Endometrial microvascular endothelial cells (primary cell): ENCODE data around the gene PVR. TPM values are rescaled to one million over a fixed set of nuclear protein-coding genes. Genes with fewer than 3 reads are reported as not detected.

Source experiments
- in situ Hi-C: cut with HindIII; loops from 2 replicates; pipeline ENCODE4 v1.10.0; 2017; ENCODE audit warnings: low sequenced_read_pairs, low pct_unique_long_range_greater_than_20kb; ENCODE audit errors: inconsistent ontology term
- total RNA-seq: library from RNA; depleted of rRNA; stranded (reverse); fragments of >200 nt; gene quantifications from one replicate; pipeline ENCODE4 v1.2.3, GENCODE V29; 2015; ENCODE audit errors: inconsistent ontology term

Gene PVR
- total RNA-seq, 1 donor from 2014 or later: 342 TPM

- in situ Hi-C loops: no loop called here
Measured at GRCh38 chr19:44640518-44640917, 3.2 kb upstream of the PVR start.

- in situ Hi-C loops: no loop called here
Measured at GRCh38 chr19:44641501-44642265, 2.0 kb upstream of the PVR start.

GRCh38 chr19:44642377-44642776 lies 1.3 kb upstream of the PVR start:
- in situ Hi-C loops: no loop called here

GRCh38 chr19:44644402-44645016 lies 799 bp downstream of the PVR start:
- in situ Hi-C loops: no loop called here

- in situ Hi-C loops: no loop called here
Measured at GRCh38 chr19:44645407-44646048, 1.8 kb downstream of the PVR start.

GRCh38 chr19:44646049-44646416 lies 2.3 kb downstream of the PVR start:
- in situ Hi-C loops: no loop called here

- in situ Hi-C loops: no loop called here
Measured at GRCh38 chr19:44647144-44647543, 3.4 kb downstream of the PVR start.

GRCh38 chr19:44648631-44649251 lies 5.0 kb downstream of the PVR start:
- in situ Hi-C loops: no loop called here

GRCh38 chr19:44649578-44650145 lies 6.0 kb downstream of the PVR start:
- in situ Hi-C loops: no loop called here

- in situ Hi-C loops: no loop called here
Measured at GRCh38 chr19:44653343-44653742, 9.6 kb downstream of the PVR start.

GRCh38 chr19:44653977-44654774 lies 10.5 kb downstream of the PVR start:
- in situ Hi-C loops: no loop called here

GRCh38 chr19:44657211-44657921 lies 13.7 kb downstream of the PVR start:
- in situ Hi-C loops: no loop called here

- in situ Hi-C loops: no loop called here
Measured at GRCh38 chr19:44658069-44658733, 14.5 kb downstream of the PVR start.

- in situ Hi-C loops: no loop called here
Measured at GRCh38 chr19:44660081-44660480, 16.4 kb downstream of the PVR start.

- in situ Hi-C loops: no loop called here
Measured at GRCh38 chr19:44661205-44661604, 17.5 kb downstream of the PVR start.

- in situ Hi-C loops: no loop called here
Measured at GRCh38 chr19:44661904-44662303, 18.2 kb downstream of the PVR start.

- in situ Hi-C loops: no loop called here
Measured at GRCh38 chr19:44662691-44663385, 19.1 kb downstream of the PVR start.
